AG20443 (cell line): ENCODE results near the gene SHB.

Experiments used
- DNase-seq: peaks from one replicate; pipeline ENCODE4 v3.0.0; 2012; ENCODE audit warnings: low spot score, mixed read lengths

The SHB gene

DNA sequence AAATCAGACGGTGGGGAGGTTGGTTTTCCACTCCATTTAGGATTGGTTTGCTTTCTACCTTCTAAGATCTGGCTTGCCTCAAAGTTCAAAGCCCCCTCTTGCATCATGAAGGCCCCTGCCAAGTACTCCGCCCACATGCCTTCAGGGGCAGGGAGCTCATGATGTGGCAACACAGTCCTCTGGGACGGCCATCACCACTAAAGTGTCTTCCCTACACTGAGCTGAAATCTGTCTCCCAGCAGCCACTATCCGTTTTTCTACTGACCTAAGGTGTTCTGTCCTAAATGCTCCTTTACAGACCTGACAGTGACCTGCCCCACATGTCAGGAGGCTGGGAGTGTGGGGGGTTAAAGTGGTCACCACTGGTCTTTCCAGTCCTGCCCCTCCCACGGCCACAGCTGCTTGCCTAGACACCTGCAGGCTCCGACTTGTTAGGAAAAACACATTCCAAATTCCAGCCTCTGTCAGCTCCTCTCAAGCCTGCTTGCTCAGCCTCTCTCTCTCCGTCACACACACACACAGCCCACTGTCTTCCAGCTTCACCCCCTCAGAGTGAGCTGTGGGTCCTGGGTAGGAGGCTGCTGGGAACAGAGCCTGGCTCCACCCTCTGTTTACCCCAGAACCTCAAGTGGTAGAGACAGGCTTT is 44.9 kb downstream of the SHB start:
- DNase-seq = peak; percentile 52

DNA sequence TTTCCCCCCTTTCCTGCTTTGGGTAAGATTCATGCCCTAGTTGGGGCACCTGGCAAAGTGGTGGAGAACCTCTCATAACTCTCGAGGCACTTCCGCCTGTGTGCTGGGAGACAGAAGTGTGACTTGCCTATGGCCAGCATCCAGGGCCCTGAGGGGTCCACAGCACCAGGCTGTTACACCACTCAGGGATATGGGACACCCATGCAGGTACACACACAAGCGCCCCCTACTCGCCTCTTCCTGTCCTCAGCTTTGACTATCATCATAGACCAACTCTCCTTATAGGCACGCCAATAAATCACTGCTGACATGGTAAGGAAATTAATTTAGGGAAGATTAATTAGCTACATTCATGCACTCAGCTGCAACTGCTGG is 45.4 kb downstream of the SHB start:
- no peak for DNase-seq

DNA sequence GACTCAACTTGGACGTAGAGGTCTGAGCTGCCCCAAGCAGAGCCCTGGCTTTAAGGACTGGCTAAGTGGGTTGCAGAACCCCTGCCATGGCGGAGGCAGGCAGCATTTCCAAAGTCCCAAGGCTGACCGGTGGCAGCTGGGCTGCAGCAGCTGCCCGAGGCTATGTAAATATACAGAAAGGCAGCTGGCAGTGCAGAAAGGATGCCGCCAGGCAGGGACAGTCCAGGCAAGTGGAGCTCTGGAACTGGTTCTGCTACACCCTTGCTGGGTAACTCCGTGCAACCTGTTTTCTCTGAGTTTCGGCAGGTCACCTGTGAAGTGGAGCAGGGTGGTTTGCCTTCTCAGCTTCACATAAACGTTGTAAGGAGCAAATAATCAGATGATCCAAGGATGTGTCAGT is 46.0 kb downstream of the SHB start:
- no peak for DNase-seq

DNA sequence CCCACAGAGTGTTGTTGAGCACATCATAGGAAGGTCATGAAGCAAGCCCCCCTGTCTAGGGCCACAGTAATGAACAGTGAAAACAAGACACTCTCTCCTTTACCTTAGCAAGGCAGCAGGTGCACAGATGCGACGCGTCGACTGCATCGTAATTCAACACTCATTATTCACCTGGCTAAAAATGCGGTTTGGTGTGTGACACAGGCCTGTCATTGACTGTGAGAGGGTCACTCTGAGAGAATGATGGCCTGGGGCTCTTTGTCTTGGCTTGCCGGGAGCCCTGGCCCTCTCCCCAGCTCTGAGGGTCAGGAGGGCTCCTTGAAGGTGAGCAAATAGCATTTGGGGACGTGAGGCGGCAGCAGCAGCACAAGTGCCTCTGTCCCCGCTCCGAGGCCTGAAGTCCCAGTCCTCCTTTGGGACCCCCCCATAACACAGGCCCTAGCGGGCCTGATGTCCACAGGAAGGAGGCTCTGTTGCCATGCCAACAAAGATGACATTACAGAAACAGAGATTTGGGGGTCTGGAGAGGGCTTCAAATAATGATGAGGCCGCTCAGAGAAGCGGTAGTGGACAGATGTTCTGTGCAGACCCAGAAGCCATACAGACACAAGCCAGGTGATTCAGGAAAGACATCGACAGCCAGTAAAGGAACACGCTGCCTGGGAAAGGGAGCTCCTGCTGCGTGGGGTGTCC is 46.7 kb downstream of the SHB start:
- DNase-seq = no peak

DNA sequence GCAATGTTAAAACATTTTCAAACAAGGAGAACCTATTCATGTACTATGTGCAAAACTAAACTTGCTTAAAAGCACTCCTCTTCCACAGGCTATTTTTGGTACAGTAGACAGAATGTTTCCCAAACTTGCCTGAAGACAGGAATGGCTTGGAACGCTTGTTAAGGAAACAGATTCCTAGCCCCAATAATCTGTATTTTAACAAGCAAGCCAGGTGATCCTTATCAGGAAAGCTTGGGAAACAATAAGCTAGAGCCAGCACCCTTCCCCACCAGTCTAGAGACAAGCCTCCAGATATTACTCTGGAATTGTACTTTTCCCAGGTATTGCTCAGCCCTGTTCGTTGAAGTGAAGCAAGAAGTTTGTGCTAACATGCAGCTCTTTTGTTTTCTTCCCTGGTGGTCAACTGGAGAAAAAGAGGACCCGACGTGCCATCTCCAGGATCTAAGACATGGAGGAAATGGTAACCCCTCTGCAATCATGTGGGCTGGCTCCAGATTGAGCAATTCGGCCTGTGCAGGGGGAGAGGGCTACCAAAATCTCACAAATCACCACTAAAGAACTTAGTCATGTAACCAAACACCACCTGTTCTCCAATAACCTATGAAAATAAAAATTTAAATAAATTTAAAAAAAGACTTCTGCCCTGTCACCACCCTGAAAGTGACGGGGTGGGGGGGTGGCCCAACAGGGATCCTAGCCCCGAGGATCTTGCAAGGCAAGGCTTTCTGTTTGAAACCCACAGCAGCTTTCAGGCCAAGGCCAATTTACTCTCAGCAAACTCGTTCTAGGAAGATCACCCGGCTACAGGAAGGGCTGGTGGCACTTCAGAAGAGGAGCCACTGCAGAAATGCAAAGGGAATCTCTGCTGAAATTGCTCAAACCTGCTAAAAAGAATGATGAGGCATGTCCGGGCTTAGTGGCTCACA is 48.6 kb downstream of the SHB start:
- no peak for DNase-seq

DNA sequence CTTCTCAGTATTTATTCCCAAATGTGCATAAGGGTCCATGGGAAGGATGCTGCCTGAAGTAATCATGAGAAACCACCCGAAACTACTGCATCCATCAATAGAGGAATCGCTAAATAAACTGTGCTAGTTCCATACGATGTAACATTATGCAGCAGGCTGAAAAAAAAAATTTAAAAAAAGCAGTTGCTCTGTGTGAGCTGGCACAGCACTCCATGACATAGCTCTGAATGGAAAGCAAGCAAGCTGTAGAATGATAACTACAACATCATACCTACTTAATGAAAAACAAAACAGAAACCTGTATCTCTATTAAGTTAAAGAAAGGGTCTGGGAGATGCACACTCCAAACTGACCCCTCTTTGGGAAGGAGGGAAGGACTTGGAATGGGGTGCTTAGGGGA is 49.3 kb downstream of the SHB start:
- no peak for DNase-seq

DNA sequence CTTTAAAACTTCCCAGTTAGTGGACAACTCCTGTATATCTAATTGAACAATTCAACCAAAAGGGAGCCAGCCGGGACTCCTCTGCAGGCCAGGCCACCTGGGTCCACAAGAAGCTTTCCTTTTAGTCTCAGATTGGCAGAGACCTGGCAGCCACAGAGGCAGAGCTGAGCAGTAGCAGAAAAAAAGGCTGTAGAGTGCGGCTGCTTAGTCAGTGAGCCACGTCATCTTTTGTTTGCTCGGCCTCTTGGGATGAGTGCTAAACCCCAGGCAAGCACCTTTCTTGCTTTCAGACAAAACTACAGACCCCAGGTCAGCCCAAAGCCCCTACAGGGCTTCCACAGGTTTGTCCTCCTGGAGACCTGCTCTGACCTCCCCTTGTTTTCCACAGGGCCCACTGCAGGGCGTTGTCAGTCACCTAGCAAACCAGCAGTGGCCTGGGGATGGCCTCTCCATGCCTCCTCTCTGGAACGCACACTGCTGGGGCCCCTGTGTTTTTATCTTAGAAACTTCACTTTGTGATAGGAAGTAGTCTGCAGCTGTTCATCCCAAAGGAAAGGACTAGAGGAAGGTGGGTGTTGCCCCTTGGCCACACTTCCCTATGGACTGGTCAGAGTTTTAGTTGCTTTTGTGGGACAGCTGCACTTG is 49.9 kb downstream of the SHB start:
- peak; percentile 75 for DNase-seq

DNA sequence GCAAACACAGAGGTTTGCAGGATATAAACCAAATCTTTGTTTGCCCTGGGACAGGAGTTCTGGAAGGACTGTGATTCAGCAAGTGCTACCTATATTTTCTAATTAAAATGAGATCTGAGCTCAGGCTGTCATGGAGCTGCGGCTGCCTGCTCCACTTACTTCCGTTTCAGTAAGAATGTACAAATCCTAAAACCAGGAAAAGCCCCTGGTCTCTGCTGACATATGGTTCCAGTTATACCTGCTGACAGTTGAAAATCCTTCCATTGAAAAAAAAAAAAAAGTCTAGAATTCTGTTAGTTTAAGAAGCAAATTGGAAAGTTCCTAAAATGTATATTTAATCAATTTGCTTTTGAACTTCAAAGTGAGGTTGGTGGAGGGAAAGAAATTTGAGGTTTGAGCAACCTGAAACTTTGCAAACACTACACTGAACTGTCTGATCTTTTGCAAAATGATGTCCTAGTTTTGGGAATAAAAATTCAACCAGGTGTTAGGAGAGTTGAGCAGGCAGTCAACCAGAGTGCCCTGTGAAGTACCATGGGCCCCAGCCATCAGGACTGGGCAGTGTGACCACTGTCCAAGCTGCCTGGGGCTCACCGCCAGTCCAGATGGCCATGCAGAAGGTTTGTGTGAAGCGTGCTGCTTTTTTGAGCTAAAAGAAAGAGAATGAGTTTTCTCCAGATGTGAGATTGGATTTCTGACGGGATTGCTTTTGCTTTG is 50.6 kb downstream of the SHB start:
- no peak for DNase-seq

DNA sequence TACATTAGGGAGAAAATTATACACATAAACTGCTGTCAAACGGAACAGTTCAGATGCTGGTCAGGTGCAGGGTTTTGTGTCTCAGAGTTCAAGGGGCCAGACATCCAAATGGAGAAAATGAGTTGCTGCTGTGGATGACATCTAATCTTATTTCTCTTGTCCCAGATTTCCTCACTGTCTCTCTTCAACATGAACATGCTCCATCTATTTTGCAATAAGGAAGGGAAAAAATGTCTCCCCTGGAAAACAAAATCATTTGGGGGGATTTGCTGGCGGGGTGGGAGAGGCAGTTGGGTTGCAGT is 51.2 kb downstream of the SHB start:
- DNase-seq = no peak

DNA sequence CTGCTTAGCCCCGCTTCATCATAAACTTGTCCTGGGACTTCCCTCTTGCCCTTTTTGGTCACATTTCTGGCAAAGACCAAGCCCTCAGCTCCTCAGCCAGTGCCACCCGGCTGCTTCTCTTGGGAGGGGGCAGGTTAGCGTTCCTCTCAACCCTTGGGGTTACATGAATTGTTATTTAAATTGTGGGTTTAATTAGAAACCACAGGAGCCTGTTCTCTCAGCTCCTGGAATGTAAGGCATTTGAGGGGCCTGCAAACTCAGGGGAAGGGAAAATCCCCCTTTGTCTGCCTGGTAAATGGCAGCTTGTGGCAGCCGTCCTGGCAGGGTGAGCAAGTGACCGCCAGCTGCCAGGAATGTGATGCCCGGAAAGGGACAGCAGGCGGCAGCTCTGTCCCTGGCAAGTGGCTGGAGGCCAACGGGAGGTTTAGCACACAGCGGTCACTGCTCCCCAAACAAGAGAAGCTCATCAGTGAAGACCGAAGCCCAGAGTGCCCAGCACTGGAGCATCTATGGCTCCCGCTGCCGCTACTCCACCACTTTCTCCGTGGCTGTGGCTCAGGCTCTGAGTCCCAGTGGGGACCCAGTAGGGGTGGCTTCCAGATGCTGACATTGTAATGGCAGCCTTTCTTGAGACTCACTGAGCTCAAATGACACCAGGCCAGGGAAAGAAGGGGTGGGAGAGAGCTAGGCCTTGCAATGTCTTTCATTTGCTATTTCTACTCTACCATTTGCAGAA is 51.7 kb downstream of the SHB start:
- peak; percentile 73 for DNase-seq

DNA sequence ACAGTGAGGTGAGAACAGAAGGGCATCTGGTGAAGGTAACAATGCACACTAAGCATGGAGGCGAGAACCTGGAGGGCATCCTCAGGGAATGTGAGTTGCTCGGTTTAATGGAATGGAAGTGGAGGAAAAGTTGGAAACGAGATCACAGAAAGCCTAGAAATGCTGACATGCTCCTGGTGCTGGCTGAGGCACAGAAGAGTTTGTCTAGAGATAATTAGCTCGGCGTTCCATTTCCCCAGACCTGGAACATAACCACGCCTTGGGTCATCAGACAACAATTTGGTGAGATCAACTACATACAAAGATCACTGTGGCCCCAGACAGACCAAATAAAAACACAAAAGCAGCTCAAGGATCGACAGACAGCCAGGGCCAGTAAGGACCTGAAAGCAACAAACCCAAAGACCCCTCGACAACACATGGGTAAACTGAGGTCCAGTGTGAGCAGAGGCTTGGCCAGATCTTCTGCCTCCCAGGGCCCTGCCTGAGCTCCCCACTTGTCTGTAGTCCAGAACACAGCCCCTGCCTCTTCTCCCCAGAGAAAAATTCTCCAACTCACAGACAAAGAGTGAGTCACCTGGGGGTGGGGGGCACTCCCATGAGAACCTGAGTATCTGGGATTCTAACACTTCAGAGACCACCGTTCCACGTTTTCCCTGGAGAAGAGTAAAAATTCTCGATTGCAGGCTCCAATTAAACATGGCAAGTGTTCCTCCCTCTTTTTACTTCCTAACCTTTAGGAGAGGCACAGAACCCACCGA is 52.5 kb downstream of the SHB start:
- peak; percentile 89 for DNase-seq

DNA sequence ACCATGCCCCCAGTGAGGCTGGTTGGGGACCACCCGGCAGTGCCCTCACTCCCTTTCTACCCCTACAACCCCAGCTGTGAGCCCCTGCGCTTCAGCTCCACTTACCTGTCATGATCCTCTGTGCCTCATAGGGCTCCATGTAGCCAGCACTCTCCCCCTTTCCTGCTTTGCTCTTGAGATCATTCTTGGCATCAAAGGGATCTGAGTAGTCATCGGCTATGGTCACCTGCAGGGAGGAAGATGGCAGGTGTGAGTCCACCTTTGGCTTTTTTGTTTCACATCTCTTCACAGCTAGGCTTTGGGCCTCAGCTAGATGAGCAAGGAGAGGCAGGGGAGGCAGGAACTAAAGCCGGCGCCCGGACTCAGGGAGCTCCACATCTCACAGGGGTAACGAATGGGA is 53.1 kb downstream of the SHB start:
- no peak for DNase-seq

DNA sequence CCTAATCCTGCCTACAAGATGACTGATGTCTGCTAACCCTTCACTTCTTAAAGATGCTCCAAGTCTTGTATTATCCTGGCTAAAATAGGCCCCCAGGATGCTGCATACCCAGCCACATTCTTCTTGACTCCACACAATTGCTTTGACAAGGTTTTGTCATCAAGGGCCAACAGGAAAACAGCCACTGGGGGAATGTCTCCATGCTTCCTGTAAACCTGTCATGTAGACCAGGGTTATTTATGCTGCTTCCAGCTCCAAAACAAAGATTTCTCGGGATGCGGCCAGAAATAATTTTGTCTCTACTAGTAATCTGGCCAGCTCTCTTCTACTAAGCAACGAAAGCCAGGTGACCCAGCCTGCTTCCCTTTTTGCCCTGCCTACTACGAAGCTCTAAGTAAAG is 53.8 kb downstream of the SHB start:
- DNase-seq = no peak

DNA sequence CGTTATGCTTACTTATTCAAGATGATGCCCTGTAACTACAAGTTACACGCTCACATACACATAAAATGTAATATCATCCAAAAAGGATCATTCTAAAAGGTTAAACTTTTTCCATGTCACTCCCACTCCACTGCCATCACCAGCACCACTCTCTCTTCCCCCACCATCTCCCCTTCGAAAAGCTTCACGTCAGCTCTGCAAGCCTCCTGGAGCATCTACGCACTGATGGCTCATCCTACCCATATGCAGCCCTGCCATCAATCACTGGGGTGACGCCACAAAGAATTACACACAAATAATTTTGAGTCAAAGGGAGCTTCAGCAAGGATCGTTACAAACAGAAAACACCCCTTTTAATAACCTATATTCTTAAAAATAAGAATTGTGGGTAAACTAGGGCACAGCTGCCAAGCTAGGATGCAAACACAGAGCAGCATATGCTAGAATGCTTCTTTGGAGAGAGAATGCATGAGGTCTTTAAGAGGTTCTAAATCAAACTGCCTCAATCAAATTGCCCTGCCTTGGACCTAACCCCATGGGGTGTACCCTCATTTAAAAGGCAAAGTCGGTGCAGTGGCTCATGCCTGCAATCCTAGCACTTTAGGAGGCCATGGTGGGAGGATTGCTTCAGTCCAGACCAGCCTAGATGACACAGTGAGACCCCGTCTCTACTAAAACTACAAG is 56.1 kb downstream of the SHB start:
- DNase-seq = no peak

DNA sequence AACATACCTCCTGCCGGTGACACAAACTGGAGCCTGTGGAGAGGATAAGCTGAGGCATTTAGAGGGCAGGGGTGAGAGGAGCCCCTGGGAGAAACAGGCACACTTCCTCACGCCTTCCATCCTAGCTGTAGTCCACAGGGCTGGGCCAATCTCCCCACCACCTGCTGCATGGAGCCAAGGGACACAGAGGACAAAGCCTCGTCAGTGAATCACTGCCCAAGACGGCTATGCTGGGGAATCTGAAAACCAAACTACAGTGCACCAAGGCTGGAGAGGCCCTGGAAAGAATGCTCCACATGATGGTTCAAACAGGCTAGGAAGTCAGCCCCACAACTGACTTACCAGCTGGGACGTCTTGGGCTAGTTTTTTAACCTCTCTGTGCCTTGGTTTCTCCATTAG is 57.0 kb downstream of the SHB start:
- no peak for DNase-seq

DNA sequence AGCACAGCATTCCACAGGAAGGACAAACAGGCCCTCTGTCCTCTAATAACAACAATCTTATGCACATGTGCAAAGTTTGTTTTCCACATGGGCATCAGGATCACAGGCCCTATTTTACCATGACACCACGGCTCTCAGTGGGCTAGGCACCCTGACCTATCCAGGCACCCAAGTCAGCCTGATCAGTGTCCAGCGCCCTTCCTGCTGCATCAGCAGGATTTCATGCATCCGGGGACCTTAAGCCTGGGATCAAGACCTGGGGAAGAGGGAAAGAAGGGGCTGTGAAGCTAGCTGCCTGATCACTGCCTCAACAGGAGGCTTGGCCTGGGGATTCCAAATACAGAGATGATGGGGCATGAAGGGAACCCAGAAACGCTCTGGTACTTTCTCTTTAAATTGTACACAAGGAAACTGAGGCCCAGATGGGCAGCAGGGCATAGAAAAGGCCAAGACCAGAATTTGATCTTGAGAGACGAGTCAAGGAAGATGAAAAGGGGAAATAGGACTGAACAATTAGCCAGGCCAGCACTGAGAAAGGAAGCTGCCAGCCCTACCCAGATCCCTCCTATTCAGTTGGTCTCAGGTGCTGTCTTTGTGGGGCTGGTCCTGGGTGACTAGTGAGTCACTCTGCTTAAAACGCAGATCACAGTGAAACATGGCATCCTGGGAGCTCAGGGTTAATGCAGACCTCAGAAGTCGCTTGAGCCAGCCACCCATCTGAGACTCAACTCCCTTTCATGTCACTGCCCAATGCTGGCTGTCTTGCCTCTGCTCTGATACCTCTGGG is 57.9 kb downstream of the SHB start:
- no peak for DNase-seq

DNA sequence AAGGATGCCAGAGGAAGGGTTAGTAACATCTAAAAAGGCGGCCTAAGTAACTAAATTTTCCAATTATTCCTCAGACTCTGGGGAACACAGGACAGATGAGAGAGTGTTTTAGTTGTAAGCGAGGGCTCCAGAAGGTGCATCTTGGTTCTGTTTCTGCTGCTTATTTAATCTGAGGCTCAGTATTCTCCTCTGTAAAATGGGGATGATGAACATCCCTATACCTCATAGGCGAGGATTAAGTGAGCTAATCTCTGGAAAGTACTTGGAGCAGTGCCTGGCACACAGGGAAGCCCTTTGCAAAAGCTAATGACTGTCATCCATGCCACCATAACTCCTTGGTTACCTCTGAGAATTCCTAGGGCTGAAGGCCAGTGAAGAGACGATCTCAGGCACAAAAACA is 59.0 kb downstream of the SHB start:
- no peak for DNase-seq

DNA sequence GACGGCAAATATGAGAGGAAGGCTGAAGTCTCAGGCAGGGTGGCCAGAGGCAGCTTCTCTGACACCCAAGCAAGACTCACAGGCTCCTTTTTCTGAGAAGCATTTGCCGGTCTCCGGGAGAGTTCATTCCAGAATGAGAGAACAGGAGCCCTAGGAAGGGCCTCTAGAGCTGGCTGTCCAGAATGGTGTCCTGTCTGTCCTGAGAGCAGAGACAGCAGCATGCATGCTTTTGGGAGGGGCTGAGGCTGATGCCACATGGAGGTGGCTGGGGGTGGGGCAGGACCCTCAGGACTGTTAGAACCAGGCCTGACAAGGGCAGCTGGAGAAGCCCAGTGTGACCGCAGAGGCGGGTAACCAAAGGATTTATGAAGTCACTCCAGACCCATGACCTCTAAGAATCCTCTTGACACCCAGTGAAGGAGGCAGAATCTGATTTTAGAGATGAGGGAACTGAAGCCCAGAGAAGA is 60.0 kb downstream of the SHB start:
- DNase-seq = no peak
